Mucosa of stomach (tissue), 1 donor: ENCODE measurements around the gene MNAT1.

Experiments
- H3K27me3 ChIP-seq: one replicate; pipeline ENCODE4 v1.7.0; 2013; ENCODE audit warnings: mild to moderate bottlenecking, low read length; ENCODE audit not compliant: control insufficient read depth, insufficient read depth
- H3K36me3 ChIP-seq: one replicate; pipeline ENCODE4 v1.7.0; 2013; ENCODE audit warnings: low read length; ENCODE audit not compliant: control insufficient read depth, insufficient read depth
- H3K4me1 ChIP-seq: one replicate; pipeline ENCODE4 v1.7.0; 2013; ENCODE audit warnings: mild to moderate bottlenecking, low read length; ENCODE audit not compliant: control insufficient read depth, insufficient read depth
- H3K4me3 ChIP-seq: one replicate; pipeline ENCODE4 v1.7.0; 2013; ENCODE audit warnings: low read length
- H3K9ac ChIP-seq: one replicate; pipeline ENCODE4 v1.7.0; 2013; ENCODE audit warnings: mild to moderate bottlenecking, low read length, moderate library complexity
- H3K9me3 ChIP-seq: one replicate; pipeline ENCODE4 v1.7.0; 2013; ENCODE audit warnings: mild to moderate bottlenecking, low read length, moderate library complexity; ENCODE audit not compliant: control insufficient read depth
- donor health status: Pancreatic carcinoma.

The MNAT1 gene

DNA sequence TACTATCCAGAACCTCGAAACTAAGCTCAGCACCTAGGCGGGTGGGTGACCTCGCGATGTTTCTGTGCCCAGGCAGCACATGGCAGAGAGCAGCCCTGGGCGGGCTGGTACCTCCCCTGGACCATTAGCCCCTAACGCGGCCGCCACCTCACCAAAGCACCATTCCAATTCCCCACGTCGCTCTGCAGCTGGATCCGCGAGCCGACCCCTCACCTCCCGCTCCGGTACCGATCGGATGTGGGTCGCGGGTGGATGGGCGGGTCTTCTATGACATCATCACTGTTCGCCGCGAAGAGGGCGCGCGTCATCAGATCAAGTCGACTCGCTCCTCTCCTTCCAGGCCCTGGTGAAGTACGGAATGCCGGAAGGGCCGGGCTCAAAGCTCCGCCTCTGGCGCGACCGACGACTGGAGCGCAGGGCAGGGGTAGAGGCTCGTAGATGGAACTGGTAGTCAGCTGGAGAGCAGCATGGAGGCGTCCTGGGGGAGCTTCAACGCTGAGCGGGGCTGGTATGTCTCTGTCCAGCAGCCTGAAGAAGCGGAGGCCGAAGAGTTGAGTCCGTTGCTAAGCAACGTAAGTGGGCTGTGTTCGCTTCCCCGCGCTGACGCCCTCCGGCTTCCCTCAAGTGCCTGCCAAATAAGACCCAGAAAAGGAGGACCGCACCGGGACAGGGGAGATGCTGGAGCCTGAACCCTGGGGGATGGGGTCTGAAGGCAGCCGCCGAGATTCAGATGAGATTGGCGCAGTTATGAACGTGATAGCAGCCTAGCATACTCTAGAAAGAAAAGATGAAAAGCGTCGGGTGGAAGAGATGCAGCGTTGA lies 246.5 kb downstream of the MNAT1 start, which contains the start of the genes SLC38A6 and TRMT5:
TSS of gene SLC38A6 (plus strand) at position 435 of the 822 bp plus-strand sequence. CDS start at position 468, 33 bp downstream.
TSS of gene TRMT5 (minus strand) at position 269 of the 822 bp plus-strand sequence. CDS start at position 163, 106 bp downstream.
- no peaks in the 10 kb centered on the region for H3K36me3 ChIP-seq
- H3K4me1 ChIP-seq: peaks cover 9% of the 10 kb centered on the region
- no peaks in the 10 kb centered on the region for H3K27me3 ChIP-seq
- no peaks in the 10 kb centered on the region for H3K9me3 ChIP-seq
- H3K9ac ChIP-seq: peak within 1 kb of the TSS; percentile 72
- peak within 1 kb of the TSS; percentile 56 for H3K4me3 ChIP-seq

DNA sequence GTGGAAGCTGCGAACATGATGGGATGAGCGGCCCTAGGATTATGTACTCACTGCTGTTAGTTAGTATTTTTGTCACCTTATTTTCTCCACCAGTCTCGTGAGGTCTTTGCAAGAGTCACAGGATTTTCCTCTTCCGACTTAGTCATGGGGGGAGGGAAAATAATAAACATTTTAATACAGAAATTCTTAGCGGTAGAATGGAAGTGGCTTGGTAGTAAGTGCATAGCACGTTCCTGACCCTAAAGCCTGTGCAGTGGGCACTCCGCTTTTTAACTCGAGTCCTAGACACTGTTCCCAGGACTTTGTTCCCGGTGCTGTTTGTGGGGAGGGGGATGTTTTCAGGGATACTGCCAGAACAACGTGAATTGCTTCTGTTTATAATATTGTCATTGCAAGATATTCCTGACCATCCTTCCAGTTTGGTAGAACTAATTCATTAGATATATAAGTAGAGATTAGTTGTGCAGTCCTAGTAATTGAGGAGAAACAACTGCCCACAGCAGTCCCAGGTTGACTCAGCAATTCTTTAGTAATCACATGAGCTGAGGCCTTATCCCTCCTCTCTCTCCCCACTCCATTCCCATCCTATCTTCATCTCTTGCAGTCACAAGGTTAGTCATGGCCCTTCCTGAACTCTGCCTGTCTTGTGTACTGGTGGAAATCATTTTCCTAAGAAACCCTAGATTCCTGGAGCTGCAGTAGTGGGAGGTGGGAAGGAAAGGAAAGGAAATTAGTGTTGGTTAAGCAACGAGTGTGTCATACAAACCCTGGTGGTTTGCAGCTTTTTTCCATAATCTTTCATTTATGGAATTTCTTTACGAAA lies 247.3 kb downstream of the MNAT1 start:
- H3K4me1 ChIP-seq: peaks cover 9% of the 10 kb centered on the region
- no peaks in the 10 kb centered on the region for H3K27me3 ChIP-seq
- no peaks in the 10 kb centered on the region for H3K9me3 ChIP-seq
- H3K36me3 ChIP-seq: no peaks in the 10 kb centered on the region
- peak overlapping the region; percentile 72 for H3K9ac ChIP-seq
- H3K4me3 ChIP-seq: peak overlapping the region; percentile 56

DNA sequence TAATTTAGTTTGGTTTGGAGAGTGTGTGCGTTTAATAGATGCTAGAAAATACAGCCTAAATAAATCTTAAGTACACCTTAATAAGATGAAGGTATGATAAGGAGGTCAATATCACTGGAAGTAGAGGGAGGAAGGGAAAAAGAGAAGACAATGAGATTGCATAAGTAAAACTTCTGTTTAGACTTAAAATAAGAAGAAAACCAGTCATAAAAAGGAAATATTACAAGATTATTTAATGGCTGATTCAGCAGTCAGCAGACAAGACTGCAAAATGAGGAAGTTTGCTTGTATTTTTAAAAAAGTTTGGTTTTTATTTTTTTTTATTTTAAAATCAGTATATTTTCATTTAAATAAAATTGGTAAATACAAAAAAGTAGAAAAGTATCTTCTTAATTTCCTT lies 249.6 kb downstream of the MNAT1 start:
- H3K4me3 ChIP-seq: no peak overlapping the region
- H3K27me3 ChIP-seq: no peaks in the 10 kb centered on the region
- peaks cover 9% of the 10 kb centered on the region for H3K4me1 ChIP-seq
- no peak overlapping the region for H3K9ac ChIP-seq
- H3K9me3 ChIP-seq: no peaks in the 10 kb centered on the region
- no peaks in the 10 kb centered on the region for H3K36me3 ChIP-seq

DNA sequence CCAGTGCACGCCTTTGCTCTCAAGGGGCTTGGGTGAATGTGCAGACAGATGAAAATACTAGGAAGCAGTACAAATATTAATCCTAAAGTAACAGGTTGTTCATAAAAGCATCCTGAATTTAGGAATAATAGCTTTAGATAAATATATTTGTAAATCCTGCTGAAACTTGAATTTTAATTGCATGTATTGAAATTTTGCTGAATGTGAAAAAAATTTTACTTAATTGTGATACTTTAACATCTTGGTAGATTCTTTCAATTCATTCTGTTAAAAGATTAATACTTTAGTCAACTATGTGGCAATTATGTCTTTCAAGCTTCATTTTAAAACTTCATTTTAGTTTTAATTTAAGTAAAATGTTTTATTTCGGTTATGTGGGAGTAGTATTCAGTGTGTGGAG lies 251.9 kb downstream of the MNAT1 start:
- no peaks in the 10 kb centered on the region for H3K27me3 ChIP-seq
- no peaks in the 10 kb centered on the region for H3K36me3 ChIP-seq
- no peak overlapping the region for H3K9ac ChIP-seq
- H3K9me3 ChIP-seq: no peaks in the 10 kb centered on the region
- H3K4me3 ChIP-seq: no peak overlapping the region
- H3K4me1 ChIP-seq: peaks cover 5% of the 10 kb centered on the region

DNA sequence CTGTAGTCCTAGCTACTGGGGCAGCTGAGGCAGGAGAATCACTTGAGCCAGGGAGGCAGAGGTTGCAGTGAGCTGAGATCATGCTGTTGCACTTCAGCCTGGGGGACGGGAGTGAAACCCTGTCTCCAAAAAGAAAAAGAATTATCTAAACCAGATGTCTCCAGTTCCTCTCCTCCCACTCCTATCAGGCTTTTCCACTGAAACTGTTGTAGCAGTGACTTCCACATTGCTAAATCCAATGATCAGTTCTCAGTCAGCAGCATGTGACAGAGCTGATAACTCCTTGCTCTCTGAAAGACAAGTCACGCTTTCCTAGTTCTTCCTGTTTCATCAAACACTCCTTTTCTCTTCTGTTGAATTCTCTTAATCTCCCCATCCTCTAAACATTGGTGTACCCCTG lies 255.0 kb downstream of the MNAT1 start:
- H3K4me3 ChIP-seq: no peak overlapping the region
- no peak overlapping the region for H3K9ac ChIP-seq
- no peaks in the 10 kb centered on the region for H3K27me3 ChIP-seq
- no peaks in the 10 kb centered on the region for H3K36me3 ChIP-seq
- no peaks in the 10 kb centered on the region for H3K9me3 ChIP-seq
- no peaks in the 10 kb centered on the region for H3K4me1 ChIP-seq

DNA sequence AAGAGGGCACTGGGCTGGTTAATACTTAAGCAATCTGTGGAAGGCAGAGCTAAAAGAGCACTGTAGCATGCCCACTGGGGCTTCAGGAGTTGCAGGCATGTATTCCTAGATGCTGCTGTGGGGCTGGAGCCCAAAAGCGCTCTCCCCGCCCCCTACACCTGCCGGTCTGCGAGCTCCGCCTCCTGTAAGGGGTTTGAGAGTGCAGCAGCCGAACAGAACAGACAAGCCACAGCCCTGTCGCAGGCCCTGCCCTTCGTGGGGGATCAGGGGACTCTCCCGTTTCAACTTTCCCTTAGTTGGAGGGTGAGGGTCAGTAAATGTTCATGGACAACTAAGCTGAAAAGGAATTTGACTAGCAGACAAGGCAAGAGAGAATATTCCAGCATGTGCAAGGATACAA lies 264.1 kb downstream of the MNAT1 start:
- Histone ChIP-seq H3K4me1 (no peaks in the 10 kb centered on the region), H3K9ac (no peak overlapping the region), H3K36me3 (no peaks in the 10 kb centered on the region), H3K4me3 (no peak overlapping the region), H3K9me3 (no peaks in the 10 kb centered on the region), H3K27me3 (no peaks in the 10 kb centered on the region)

DNA sequence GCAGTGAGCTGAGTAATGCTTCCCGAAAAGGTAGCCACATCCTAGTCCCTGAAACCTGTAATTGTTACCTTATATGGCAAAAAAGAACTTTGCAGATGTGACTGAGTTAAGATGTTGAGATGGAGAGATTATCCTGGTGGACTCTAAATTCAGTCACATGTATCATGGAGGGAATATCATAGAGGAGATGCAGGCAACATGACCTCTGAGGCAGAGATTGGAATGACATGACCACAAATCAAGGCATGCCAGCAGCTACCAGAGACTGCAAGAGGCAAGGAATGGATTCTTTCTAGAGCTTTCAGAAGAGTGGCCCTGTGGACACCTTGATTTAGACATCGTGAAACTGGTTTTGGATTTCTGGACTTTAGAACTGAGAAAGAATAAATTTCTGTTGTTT lies 265.0 kb downstream of the MNAT1 start:
- Histone ChIP-seq H3K4me3 (no peak overlapping the region), H3K27me3 (no peaks in the 10 kb centered on the region)

DNA sequence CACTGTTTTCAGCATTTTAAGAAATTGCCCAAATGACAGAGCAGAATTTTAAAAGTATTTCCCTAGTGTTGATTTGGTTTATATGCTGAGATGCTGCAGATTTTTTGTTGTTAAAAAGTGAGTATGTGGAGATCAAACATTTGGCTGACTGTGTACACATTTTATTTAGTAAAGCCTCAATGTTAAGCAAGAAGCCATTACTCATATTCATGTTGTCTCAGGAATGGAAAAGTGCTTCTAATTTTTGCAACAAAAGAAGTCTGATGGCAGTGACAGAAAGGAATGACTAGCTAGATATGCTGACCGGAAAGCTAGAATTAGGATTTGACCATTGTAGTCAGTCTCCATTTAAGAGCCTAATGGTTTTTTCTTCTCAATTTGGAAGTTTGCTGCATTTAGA lies 269.0 kb downstream of the MNAT1 start:
- H3K4me1 ChIP-seq: no peaks in the 10 kb centered on the region
- H3K4me3 ChIP-seq: no peak overlapping the region
- H3K9ac ChIP-seq: no peak overlapping the region
- no peaks in the 10 kb centered on the region for H3K36me3 ChIP-seq
- H3K27me3 ChIP-seq: no peaks in the 10 kb centered on the region
- H3K9me3 ChIP-seq: no peaks in the 10 kb centered on the region

More for the DNA sequence above, 265.0 kb downstream of the MNAT1 start:
- Histone ChIP-seq H3K36me3 (no peaks in the 10 kb centered on the region), H3K9ac (no peak overlapping the region), H3K9me3 (no peaks in the 10 kb centered on the region), H3K4me1 (no peaks in the 10 kb centered on the region)

DNA sequence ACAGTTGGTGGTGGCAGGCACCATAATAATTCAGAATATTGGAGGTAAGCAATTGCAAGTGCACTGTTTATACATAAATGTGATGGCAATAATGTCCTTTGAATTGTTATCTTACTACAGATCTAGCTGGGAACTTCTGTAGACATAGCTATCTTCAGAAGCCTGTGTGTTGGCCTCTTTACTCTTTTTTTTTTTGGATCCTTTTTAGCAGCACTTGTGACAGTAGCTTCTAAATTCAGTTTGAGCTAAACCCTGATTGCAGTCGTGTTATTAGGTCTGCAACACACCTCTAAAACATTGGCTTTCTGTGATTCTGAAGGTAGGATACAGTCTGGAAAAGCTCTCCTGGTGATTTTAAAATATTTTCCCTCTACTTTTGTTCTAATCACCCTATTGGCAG lies 285.0 kb downstream of the MNAT1 start:
- Histone ChIP-seq H3K36me3 (no peaks in the 10 kb centered on the region), H3K9ac (no peak overlapping the region), H3K4me1 (no peaks in the 10 kb centered on the region), H3K4me3 (no peak overlapping the region), H3K9me3 (no peaks in the 10 kb centered on the region), H3K27me3 (no peaks in the 10 kb centered on the region)
